NCI-H1105 (cell line): Measurements from ENCODE around the gene NKAIN4.
"Not testable (repeated sequence)": the region's sequence is repeated elsewhere in the genome, so short reads cannot be mapped to it uniquely, and the experiment has no call there.

Source experiments
- DNase-seq: peaks from one replicate; lab custom pipeline; 2025; lab: John Stamatoyannopoulos, UW

Gene NKAIN4

GRCh38 chr20:63257629-63258028 is 3.4 kb upstream of the NKAIN4 start:
- DNase-seq, result no peak

- no peak for DNase-seq
Measured at GRCh38 chr20:63256954-63257353, 2.7 kb upstream of the NKAIN4 start.

- peak; percentile 15 for DNase-seq
Measured at GRCh38 chr20:63255931-63256704, 1.9 kb upstream of the NKAIN4 start.

- DNase-seq, result no peak
Measured at GRCh38 chr20:63254606-63255384, 532 bp upstream of the NKAIN4 start.

GRCh38 chr20:63253438-63254231 is 628 bp downstream of the NKAIN4 start:
- DNase-seq, result no peak

GRCh38 chr20:63253065-63253437 is 1.2 kb downstream of the NKAIN4 start:
- no peak for DNase-seq

- DNase-seq, result no peak
Measured at GRCh38 chr20:63252284-63252711, 2.0 kb downstream of the NKAIN4 start.

GRCh38 chr20:63251350-63251749 is 2.9 kb downstream of the NKAIN4 start:
- DNase-seq, result not testable (repeated sequence)

- DNase-seq, result no peak
Measured at GRCh38 chr20:63249891-63250290, 4.4 kb downstream of the NKAIN4 start.

- no peak for DNase-seq
Measured at GRCh38 chr20:63248835-63249591, 5.2 kb downstream of the NKAIN4 start.

- no peak for DNase-seq
Measured at GRCh38 chr20:63247671-63248228, 6.5 kb downstream of the NKAIN4 start.

GRCh38 chr20:63246490-63247288 is 7.6 kb downstream of the NKAIN4 start:
- no peak for DNase-seq

GRCh38 chr20:63244468-63244867 is 9.8 kb downstream of the NKAIN4 start:
- DNase-seq, result no peak

- no peak for DNase-seq
Measured at GRCh38 chr20:63243604-63244247, 10.5 kb downstream of the NKAIN4 start.

GRCh38 chr20:63242736-63243135 is 11.5 kb downstream of the NKAIN4 start:
- DNase-seq, result no peak

- no peak for DNase-seq
Measured at GRCh38 chr20:63241272-63241671, 13.0 kb downstream of the NKAIN4 start.

- DNase-seq, result no peak
Measured at GRCh38 chr20:63240004-63240403, 14.3 kb downstream of the NKAIN4 start.

GRCh38 chr20:63239431-63239830 is 14.8 kb downstream of the NKAIN4 start:
- no peak for DNase-seq

GRCh38 chr20:63238514-63239125 is 15.6 kb downstream of the NKAIN4 start:
- no peak for DNase-seq

- no peak for DNase-seq
Measured at GRCh38 chr20:63238031-63238430, 16.2 kb downstream of the NKAIN4 start.
